Keratinocyte (primary cell): ENCODE measurements around the gene LAMP1. TPM values are rescaled to one million over a fixed set of nuclear protein-coding genes. Genes with fewer than 3 reads are reported as not detected.
A peak's percentile ranks its signal among the peaks of the same experiment; 100 is the strongest.
"Not testable (repeated sequence)": the region's sequence is repeated elsewhere in the genome, so short reads cannot be mapped to it uniquely, and the experiment has no call there.

Experiments
- DNase-seq: peaks from one replicate; pipeline ENCODE4 v3.0.0-alpha.2; 2011; ENCODE audit warnings: low read depth, missing footprints, low spot score
- FAIRE-seq: peaks from 2 replicates; lab custom pipeline; 2011; peaks lifted over from hg19 to GRCh38; lab: Jason Lieb, UNC
- H2AFZ ChIP-seq: 2 replicates; pipeline ENCODE4 v1.6.0; 2012; ENCODE audit warnings: low read length, control low read depth, inconsistent platforms; ENCODE audit not compliant: control insufficient read depth
- H3K27ac ChIP-seq: 2 replicates; pipeline ENCODE4 v1.5.1; 2011; ENCODE audit warnings: low read length; ENCODE audit not compliant: control insufficient read depth, insufficient read depth
- H3K27me3 ChIP-seq: 3 replicates; pipeline ENCODE4 v1.6.0; 2011; ENCODE audit warnings: low read length; ENCODE audit not compliant: control insufficient read depth, insufficient read depth; ENCODE audit errors: extremely low read depth
- H3K36me3 ChIP-seq, 2 experiments: 2 replicates in 1 of 2; 3 replicates in 1 of 2; pipeline ENCODE4 v1.5.1; 2011; ENCODE audit warnings: low read length in 2 of 2, mild to moderate bottlenecking in 1 of 2; ENCODE audit not compliant: control insufficient read depth in 2 of 2, insufficient read depth in 2 of 2; ENCODE audit errors: extremely low read depth in 1 of 2
- H3K4me1 ChIP-seq: 3 replicates; pipeline ENCODE4 v1.5.1; 2011; ENCODE audit warnings: low read length; ENCODE audit not compliant: control insufficient read depth, insufficient read depth; ENCODE audit errors: extremely low read depth
- H3K4me2 ChIP-seq: 3 replicates; pipeline ENCODE4 v1.6.0; 2011; ENCODE audit warnings: low read depth, low read length; ENCODE audit not compliant: control insufficient read depth, insufficient read depth; ENCODE audit errors: extremely low read depth
- H3K4me3 ChIP-seq, 3 experiments: fragments of 200-600 bp in 1 of 3; sonication (generic) in 1 of 3; 2 replicates in 2 of 3; 3 replicates in 1 of 3; pipeline ENCODE4 v1.5.1; 2011 to 2016; ENCODE audit warnings: low read length in 3 of 3, mild to moderate bottlenecking in 3 of 3, control low read depth in 2 of 3, inconsistent platforms in 1 of 3, low read depth in 1 of 3, mixed read lengths in 1 of 3, mixed run types in 1 of 3, moderate library complexity in 1 of 3; ENCODE audit not compliant: control insufficient read depth in 2 of 3, insufficient read depth in 2 of 3; ENCODE audit errors: extremely low read depth in 1 of 3
- H3K79me2 ChIP-seq: 2 replicates; pipeline ENCODE4 v1.6.0; 2012; ENCODE audit warnings: low read length; ENCODE audit not compliant: control insufficient read depth, insufficient read depth
- H3K9ac ChIP-seq: 3 replicates; pipeline ENCODE4 v1.6.0; 2011; ENCODE audit warnings: low read length; ENCODE audit not compliant: control insufficient read depth, insufficient read depth; ENCODE audit errors: extremely low read depth
- H3K9me1 ChIP-seq: 3 replicates; pipeline ENCODE4 v1.6.0; 2011; ENCODE audit warnings: low read length; ENCODE audit not compliant: control insufficient read depth, insufficient read depth; ENCODE audit errors: extremely low read depth
- H3K9me3 ChIP-seq: 2 replicates; pipeline ENCODE4 v1.5.1; 2012; ENCODE audit warnings: low read depth, low read length; ENCODE audit not compliant: control insufficient read depth
- H4K20me1 ChIP-seq: 3 replicates; pipeline ENCODE4 v1.6.0; 2011; ENCODE audit warnings: low read length; ENCODE audit not compliant: control insufficient read depth, insufficient read depth; ENCODE audit errors: extremely low read depth
- CTCF ChIP-seq, 3 experiments: IDR thresholded peaks in 1 of 3; conservative IDR thresholded peaks in 1 of 3; optimal IDR thresholded peaks in 1 of 3; 2 replicates in 2 of 3; 3 replicates in 1 of 3; pipeline versions ENCODE3 to v1.5.1; 2011; ENCODE audit warnings: low read length in 3 of 3, mild to moderate bottlenecking in 3 of 3, moderate library complexity in 2 of 3, control low read depth in 1 of 3, inconsistent platforms in 1 of 3; ENCODE audit not compliant: insufficient read depth in 2 of 3; ENCODE audit errors: extremely low read depth in 1 of 3
- EZH2 ChIP-seq: IDR thresholded peaks from one replicate; pipeline ENCODE4 v1.6.1; 2012; ENCODE audit warnings: inconsistent platforms, mild to moderate bottlenecking, low read length, moderate library complexity
- dilution Hi-C: fragments of 300-500 bp; cut with MboI; formaldehyde crosslinking; loops from one replicate; pipeline ENCODE4 v1.7.0; 2020; ENCODE audit warnings: low sequenced_read_pairs; ENCODE audit not compliant: extremely low pct_ligation_motif_present
- polyA plus RNA-seq, 5 experiments: library from polyadenylated mRNA; depleted of rRNA in 3 of 5; stranded (reverse) in 3 of 5; stranded (forward) in 1 of 5; unstranded in 1 of 5; fragments of >200 nt; gene quantifications; 1 replicate in 1 of 5; 2 replicates in 3 of 5; 3 replicates in 1 of 5; pipeline versions ENCODE4 v1.2.1 to v1.2.3, GENCODE V29; 2011 to 2012; ENCODE audit warnings: missing spikeins in 2 of 5, low read depth in 1 of 5, low replicate concordance in 1 of 5

The LAMP1 gene
- polyA plus RNA-seq, 1 donor (not counting 4 experiments of a cell fraction or from before 2014, with no cell fraction given): 202 TPM

- no peak overlapping the region for H3K27ac ChIP-seq
- H3K36me3 ChIP-seq: peaks cover 13 to 20% of the 10 kb centered on the region in 2 experiments
- H3K27me3 ChIP-seq: no peaks in the 10 kb centered on the region
- H3K9me3 ChIP-seq: no peaks in the 10 kb centered on the region
- FAIRE-seq (no peak), DNase-seq (no peak)
- peaks cover 77% of the 10 kb centered on the region for H3K79me2 ChIP-seq
- no peak overlapping the region for H3K9ac ChIP-seq
- dilution Hi-C loops: no loop called here
- no peak for TF ChIP-seq CTCF (optimal IDR thresholded peaks at IDR 0.05 in 1 of 3, IDR thresholded peaks at IDR 0.05 in 1 of 3, conservative IDR thresholded peaks at IDR 0.05 in 1 of 3; ENCODE audit: extremely low read depth in 1 of 3, insufficient read depth in 2 of 3, low read length in 3 of 3)
- TF ChIP-seq EZH2: no peak
- peaks cover 6% of the 10 kb centered on the region for H3K9me1 ChIP-seq
- H2AFZ ChIP-seq: no peak overlapping the region
- H3K4me3 ChIP-seq: no peak overlapping the region
- no peak overlapping the region for H3K4me2 ChIP-seq
- peaks cover 25% of the 10 kb centered on the region for H4K20me1 ChIP-seq
- H3K4me1 ChIP-seq: peaks cover 17% of the 10 kb centered on the region
Observed at GRCh38 chr13:113307491-113307890, 10.5 kb downstream of the LAMP1 start.

GRCh38 chr13:113309473-113309872 lies 12.4 kb downstream of the LAMP1 start:
- Histone ChIP-seq H3K79me2 (peaks cover 69% of the 10 kb centered on the region), H3K9ac (no peak overlapping the region), H3K36me3 (peaks cover 14 to 20% of the 10 kb centered on the region in 2 experiments), H3K9me3 (no peaks in the 10 kb centered on the region), H4K20me1 (peaks cover 11% of the 10 kb centered on the region), H3K27me3 (no peaks in the 10 kb centered on the region), H3K4me1 (peaks cover 13% of the 10 kb centered on the region), H3K27ac (no peak overlapping the region), H3K9me1 (peaks cover 6% of the 10 kb centered on the region), H3K4me3 (no peak overlapping the region), H2AFZ (no peak overlapping the region), H3K4me2 (no peak overlapping the region)
- no peak for TF ChIP-seq EZH2
- no peak for TF ChIP-seq CTCF (optimal IDR thresholded peaks at IDR 0.05 in 1 of 3, IDR thresholded peaks at IDR 0.05 in 1 of 3, conservative IDR thresholded peaks at IDR 0.05 in 1 of 3; ENCODE audit: extremely low read depth in 1 of 3, insufficient read depth in 2 of 3, low read length in 3 of 3)
- dilution Hi-C loops: no loop called here
- DNase-seq: no peak
- no peak for FAIRE-seq

- H3K27me3 ChIP-seq, H3K9me3 ChIP-seq, dilution Hi-C loops, H2AFZ ChIP-seq, H3K4me3 ChIP-seq, DNase-seq, H3K9me1 ChIP-seq, FAIRE-seq, H4K20me1 ChIP-seq, H3K9ac ChIP-seq, H3K4me1 ChIP-seq, H3K4me2 ChIP-seq, H3K27ac ChIP-seq: not testable (repeated sequence)
- peaks cover 39% of the 10 kb centered on the region for H3K79me2 ChIP-seq
- peaks cover 18 to 25% of the 10 kb centered on the region in 2 experiments for H3K36me3 ChIP-seq
Observed at GRCh38 chr13:113314112-113314511, 17.1 kb downstream of the LAMP1 start.

- peaks cover 18 to 22% of the 10 kb centered on the region in 2 experiments for H3K36me3 ChIP-seq
- H2AFZ ChIP-seq, H4K20me1 ChIP-seq, H3K9me1 ChIP-seq, H3K4me2 ChIP-seq, H3K9me3 ChIP-seq, H3K4me1 ChIP-seq, FAIRE-seq, dilution Hi-C loops, H3K9ac ChIP-seq, H3K4me3 ChIP-seq, H3K27me3 ChIP-seq, H3K27ac ChIP-seq: not testable (repeated sequence)
- DNase-seq: peak; percentile 61
- peaks cover 33% of the 10 kb centered on the region for H3K79me2 ChIP-seq
Observed at GRCh38 chr13:113314895-113315470, 17.9 kb downstream of the LAMP1 start.
